ENCODE measurements around the gene SHB.

SHB gene

GRCh38 chr9:37925786-37926736 is 143.0 kb downstream of the SHB start:
- DNase-seq, result no peak

GRCh38 chr9:37925006-37925405 is 144.0 kb downstream of the SHB start:
- DNase-seq, result no peak

GRCh38 chr9:37924538-37924937 is 144.5 kb downstream of the SHB start:
- DNase-seq, result no peak

GRCh38 chr9:37923796-37924427 is 145.1 kb downstream of the SHB start:
- no peak for DNase-seq

GRCh38 chr9:37923118-37923795 is 145.8 kb downstream of the SHB start:
- no peak for DNase-seq

GRCh38 chr9:37922363-37923117 is 146.5 kb downstream of the SHB start:
- no peak for DNase-seq

- no peak for DNase-seq
These were observed 147.3 kb downstream of the SHB start for GRCh38 chr9:37921546-37922300.

GRCh38 chr9:37921168-37921510 is 147.9 kb downstream of the SHB start:
- no peak for DNase-seq

GRCh38 chr9:37920471-37921167 is 148.4 kb downstream of the SHB start:
- no peak for DNase-seq

- no peak for DNase-seq
These were observed 149.1 kb downstream of the SHB start for GRCh38 chr9:37919956-37920335.

- DNase-seq, result no peak
These were observed 149.6 kb downstream of the SHB start for GRCh38 chr9:37919246-37919955.

- no peak for DNase-seq
These were observed 150.3 kb downstream of the SHB start for GRCh38 chr9:37918665-37919170.

- no peak for DNase-seq
These were observed 151.0 kb downstream of the SHB start for GRCh38 chr9:37917801-37918664.

- no peak for DNase-seq
These were observed 151.7 kb downstream of the SHB start for GRCh38 chr9:37917313-37917731.

- no peak for DNase-seq
These were observed 152.3 kb downstream of the SHB start for GRCh38 chr9:37916471-37917312.

- no peak for DNase-seq
These were observed 153.0 kb downstream of the SHB start for GRCh38 chr9:37915911-37916470.

- DNase-seq, result no peak
These were observed 154.2 kb downstream of the SHB start for GRCh38 chr9:37914701-37915358.

GRCh38 chr9:37914154-37914551 is 154.9 kb downstream of the SHB start:
- no peak for DNase-seq
